Ovary (tissue), 3 donors: ENCODE measurements around the gene NEAT1.

Experiments used
- POLR2A ChIP-seq: fragments of 450-650 bp; IDR thresholded peaks from one replicate; pipeline ENCODE4 v1.6.1; 2017; ENCODE audit warnings: antibody characterized with exemption, mild to moderate bottlenecking, moderate library complexity
- TF ChIP-seq, protein P1 (sequence below), 3 donors: fragments of 450-650 bp in 2 of 3; fragments of 200-600 bp in 1 of 3; IDR thresholded peaks; one replicate each; pipeline versions ENCODE4 v1.5.1 to v1.8.0; 2016 to 2022; ENCODE audit warnings: antibody characterized with exemption in 3 of 3, mild to moderate bottlenecking in 1 of 3
- donor health status: DM: no; HTN: no; CAD: no.

DNA sequence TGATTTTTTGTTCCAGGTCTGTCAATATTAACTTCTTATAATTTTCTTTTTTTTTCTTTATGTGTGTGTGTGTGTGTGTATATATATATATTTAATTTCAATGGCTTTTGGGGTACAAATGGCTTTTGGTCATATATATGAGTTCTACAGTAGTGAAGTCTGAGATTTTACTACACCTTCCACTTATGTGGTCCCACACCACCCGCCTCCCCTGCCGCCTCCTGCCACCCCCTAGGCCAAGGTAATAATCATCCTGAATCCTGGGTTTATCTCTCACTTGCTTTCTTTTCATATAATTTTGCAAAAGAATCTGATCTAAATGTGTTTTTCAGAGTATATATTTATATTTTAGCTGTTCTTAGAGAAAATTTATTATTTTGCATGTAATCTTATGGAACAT, 11.1 kb downstream of the NEAT1 start:
- TF ChIP-seq, protein P1, sequence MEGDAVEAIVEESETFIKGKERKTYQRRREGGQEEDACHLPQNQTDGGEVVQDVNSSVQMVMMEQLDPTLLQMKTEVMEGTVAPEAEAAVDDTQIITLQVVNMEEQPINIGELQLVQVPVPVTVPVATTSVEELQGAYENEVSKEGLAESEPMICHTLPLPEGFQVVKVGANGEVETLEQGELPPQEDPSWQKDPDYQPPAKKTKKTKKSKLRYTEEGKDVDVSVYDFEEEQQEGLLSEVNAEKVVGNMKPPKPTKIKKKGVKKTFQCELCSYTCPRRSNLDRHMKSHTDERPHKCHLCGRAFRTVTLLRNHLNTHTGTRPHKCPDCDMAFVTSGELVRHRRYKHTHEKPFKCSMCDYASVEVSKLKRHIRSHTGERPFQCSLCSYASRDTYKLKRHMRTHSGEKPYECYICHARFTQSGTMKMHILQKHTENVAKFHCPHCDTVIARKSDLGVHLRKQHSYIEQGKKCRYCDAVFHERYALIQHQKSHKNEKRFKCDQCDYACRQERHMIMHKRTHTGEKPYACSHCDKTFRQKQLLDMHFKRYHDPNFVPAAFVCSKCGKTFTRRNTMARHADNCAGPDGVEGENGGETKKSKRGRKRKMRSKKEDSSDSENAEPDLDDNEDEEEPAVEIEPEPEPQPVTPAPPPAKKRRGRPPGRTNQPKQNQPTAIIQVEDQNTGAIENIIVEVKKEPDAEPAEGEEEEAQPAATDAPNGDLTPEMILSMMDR (IDR thresholded peaks at IDR 0.05), result no peak
- TF ChIP-seq POLR2A, result no peak
